CD14-positive monocyte (primary cell): Measurements from ENCODE around the gene CD22. TPM values are rescaled to one million over a fixed set of nuclear protein-coding genes. Genes with fewer than 3 reads are reported as not detected.
"Not testable (repeated sequence)": the region's sequence is repeated elsewhere in the genome, so short reads cannot be mapped to it uniquely, and the experiment has no call there.

ENCODE experiments used
- DNase-seq, 3 donors: peaks; one replicate each; pipeline ENCODE4 v3.0.0-alpha.2; 2011 to 2022
- H2AFZ ChIP-seq: 2 replicates; pipeline ENCODE4 v1.6.0; 2012; ENCODE audit warnings: mild to moderate bottlenecking, low read depth, low read length, inconsistent platforms; ENCODE audit not compliant: insufficient read depth, poor library complexity, severe bottlenecking
- H3K27ac ChIP-seq, 2 donors: 1 replicate in 1 of 2; 2 replicates in 1 of 2; pipeline ENCODE4 v1.5.1; 2012 to 2013; ENCODE audit warnings: low read length in 2 of 2, control low read depth in 1 of 2, inconsistent platforms in 1 of 2, low read depth in 1 of 2, mild to moderate bottlenecking in 1 of 2
- H3K27me3 ChIP-seq, 2 donors: one replicate each; pipeline versions ENCODE4 v1.6.0 to v1.6.1; 2011 to 2013; ENCODE audit warnings: low read length in 2 of 2; ENCODE audit not compliant: control insufficient read depth in 2 of 2, insufficient read depth in 2 of 2
- H3K36me3 ChIP-seq, 2 donors: replicated peaks in 1 of 2; 1 replicate in 1 of 2; 2 replicates in 1 of 2; pipeline versions ENCODE4 v1.5.1 to v1.6.1; 2012 to 2013; ENCODE audit warnings: low read length in 2 of 2, control low read depth in 1 of 2, inconsistent platforms in 1 of 2, mild to moderate bottlenecking in 1 of 2; ENCODE audit not compliant: insufficient read depth in 2 of 2, control insufficient read depth in 1 of 2
- H3K4me1 ChIP-seq, 2 donors: 1 replicate in 1 of 2; 2 replicates in 1 of 2; pipeline versions ENCODE4 v1.5.1 to v1.6.1; 2012 to 2013; ENCODE audit warnings: low read length in 2 of 2, control low read depth in 1 of 2, inconsistent platforms in 1 of 2, mild to moderate bottlenecking in 1 of 2, moderate library complexity in 1 of 2; ENCODE audit not compliant: insufficient read depth in 2 of 2, control insufficient read depth in 1 of 2
- H3K4me2 ChIP-seq: replicated peaks from 2 replicates; pipeline ENCODE3; 2012; ENCODE audit warnings: low read length, moderate library complexity, mild to moderate bottlenecking; ENCODE audit not compliant: poor library complexity, severe bottlenecking; ENCODE audit errors: extremely low read depth
- H3K4me3 ChIP-seq, 3 experiments: fragments of 200-600 bp in 1 of 3; sonication (generic) in 1 of 3; replicated peaks in 1 of 3; 1 replicate in 2 of 3; 2 replicates in 1 of 3; pipeline ENCODE4 v1.5.1; 2011 to 2013; ENCODE audit warnings: low read length in 3 of 3, mild to moderate bottlenecking in 3 of 3, control low read depth in 2 of 3, low read depth in 2 of 3, inconsistent platforms in 1 of 3, moderate library complexity in 1 of 3
- H3K79me2 ChIP-seq: 2 replicates; pipeline ENCODE4 v1.6.0; 2012; ENCODE audit warnings: mild to moderate bottlenecking, control low read depth, inconsistent platforms, low read length, moderate library complexity; ENCODE audit not compliant: insufficient read depth
- H3K9ac ChIP-seq: 2 replicates; pipeline ENCODE4 v1.6.0; 2017; ENCODE audit warnings: low read length, mild to moderate bottlenecking; ENCODE audit not compliant: insufficient read depth, poor library complexity, severe bottlenecking
- H3K9me3 ChIP-seq, 2 donors: replicated peaks in 1 of 2; 1 replicate in 1 of 2; 2 replicates in 1 of 2; pipeline versions ENCODE4 v1.5.1 to v1.6.1; 2012 to 2013; ENCODE audit warnings: low read length in 2 of 2, control low read depth in 1 of 2; ENCODE audit not compliant: control insufficient read depth in 1 of 2, insufficient read depth in 1 of 2
- H4K20me1 ChIP-seq: 2 replicates; pipeline ENCODE4 v1.6.0; 2012; ENCODE audit warnings: mild to moderate bottlenecking, low read length, control low read depth, moderate library complexity; ENCODE audit not compliant: insufficient read depth
- H3K27ac Mint-ChIP-seq, 7 donors: one replicate each; pipeline ENCODE4 v1.8.0; 2020; ENCODE audit warnings: mild to moderate bottlenecking in 7 of 7, mixed read lengths in 7 of 7, moderate library complexity in 6 of 7, inconsistent platforms in 2 of 7
- H3K27me3 Mint-ChIP-seq, 3 donors: one replicate each; pipeline ENCODE4 v1.8.0; 2021 to 2022; ENCODE audit warnings: low read depth in 3 of 3, mild to moderate bottlenecking in 3 of 3, mixed read lengths in 3 of 3, moderate library complexity in 3 of 3, inconsistent platforms in 1 of 3
- H3K36me3 Mint-ChIP-seq, 2 donors: one replicate each; pipeline ENCODE4 v1.8.0; 2020; ENCODE audit warnings: mixed read lengths in 2 of 2, inconsistent platforms in 1 of 2, mild to moderate bottlenecking in 1 of 2
- H3K4me1 Mint-ChIP-seq: one replicate; pipeline ENCODE4 v1.8.0; 2020; ENCODE audit warnings: mild to moderate bottlenecking, mixed read lengths
- H3K4me3 Mint-ChIP-seq, 2 donors: one replicate each; pipeline ENCODE4 v1.8.0; 2020; ENCODE audit warnings: mild to moderate bottlenecking in 2 of 2, mixed read lengths in 2 of 2, moderate library complexity in 1 of 2
- H3K9me3 Mint-ChIP-seq, 7 donors: one replicate each; pipeline ENCODE4 v1.8.0; 2020 to 2022; ENCODE audit warnings: mixed read lengths in 7 of 7, mild to moderate bottlenecking in 6 of 7, moderate library complexity in 6 of 7, inconsistent platforms in 2 of 7
- WGBS: methylation state at CpG from one replicate; pipeline ENCODE4 v1.1.5; 2013; ENCODE audit warnings: missing lambda C conversion rate; ENCODE audit not compliant: insufficient coverage; 5-methylcytosine and 5-hydroxymethylcytosine counted together
- intact Hi-C, 2 donors: fragments of 100-400 bp; cut with micrococcal nuclease; formaldehyde crosslinking; loops; one replicate each; pipeline versions ENCODE4 v1.15.0 to v1.15.1; 2023
- polyA plus RNA-seq, 3 donors: library from polyadenylated mRNA; depleted of rRNA in 1 of 3; unstranded in 2 of 3; stranded (reverse) in 1 of 3; fragments of 300-500 nt in 2 of 3; fragments of >200 nt in 1 of 3; fragmentation: Illumina TruSeq in 2 of 3; gene quantifications; 1 replicate in 2 of 3; 2 replicates in 1 of 3; pipeline ENCODE4 v1.2.3, GENCODE V29; 2012 to 2021
- TF ChIP-seq, protein P1 (sequence below): fragments of 200-600 bp; IDR thresholded peaks from one replicate; pipeline ENCODE4 v1.8.0; 2022; ENCODE audit warnings: antibody characterized with exemption, mild to moderate bottlenecking

The CD22 gene
- polyA plus RNA-seq, 3 donors: 0.24 to 4.8 (median 0.88) TPM

DNA sequence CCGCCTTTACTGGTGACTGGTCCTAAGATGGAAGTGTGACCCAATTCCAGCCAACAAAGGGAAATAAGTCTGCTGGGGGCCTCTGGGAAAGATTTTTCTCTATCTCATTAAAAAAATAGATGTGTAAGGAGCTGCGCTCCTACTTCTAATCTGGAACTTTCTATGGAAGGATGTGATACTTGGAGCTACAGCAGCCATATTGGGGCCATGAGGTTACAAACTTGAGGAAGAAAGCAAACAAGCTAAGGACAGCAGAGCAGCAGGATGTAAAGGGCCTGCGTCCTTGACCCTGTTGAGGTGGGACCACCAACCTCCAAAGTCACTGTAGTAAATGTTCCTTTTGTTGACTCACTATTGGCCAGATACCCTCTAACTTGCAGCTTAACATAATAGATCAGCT, 49.4 kb downstream of the CD22 start:
- peaks cover 0 to 15% (median 4%) of the 10 kb centered on the region in 7 donors for H3K9me3 Mint-ChIP-seq
- TF ChIP-seq, protein P1, sequence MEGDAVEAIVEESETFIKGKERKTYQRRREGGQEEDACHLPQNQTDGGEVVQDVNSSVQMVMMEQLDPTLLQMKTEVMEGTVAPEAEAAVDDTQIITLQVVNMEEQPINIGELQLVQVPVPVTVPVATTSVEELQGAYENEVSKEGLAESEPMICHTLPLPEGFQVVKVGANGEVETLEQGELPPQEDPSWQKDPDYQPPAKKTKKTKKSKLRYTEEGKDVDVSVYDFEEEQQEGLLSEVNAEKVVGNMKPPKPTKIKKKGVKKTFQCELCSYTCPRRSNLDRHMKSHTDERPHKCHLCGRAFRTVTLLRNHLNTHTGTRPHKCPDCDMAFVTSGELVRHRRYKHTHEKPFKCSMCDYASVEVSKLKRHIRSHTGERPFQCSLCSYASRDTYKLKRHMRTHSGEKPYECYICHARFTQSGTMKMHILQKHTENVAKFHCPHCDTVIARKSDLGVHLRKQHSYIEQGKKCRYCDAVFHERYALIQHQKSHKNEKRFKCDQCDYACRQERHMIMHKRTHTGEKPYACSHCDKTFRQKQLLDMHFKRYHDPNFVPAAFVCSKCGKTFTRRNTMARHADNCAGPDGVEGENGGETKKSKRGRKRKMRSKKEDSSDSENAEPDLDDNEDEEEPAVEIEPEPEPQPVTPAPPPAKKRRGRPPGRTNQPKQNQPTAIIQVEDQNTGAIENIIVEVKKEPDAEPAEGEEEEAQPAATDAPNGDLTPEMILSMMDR: no peak
- Histone ChIP-seq H3K4me2 (no peak overlapping the region), H3K36me3 (no peaks in the 10 kb centered on the region), H2AFZ (no peak overlapping the region), H3K27ac (no peak overlapping the region), H3K79me2 (no peaks in the 10 kb centered on the region), H4K20me1 (no peaks in the 10 kb centered on the region), H3K4me3 (no peak overlapping the region), H3K9ac (no peak overlapping the region), H3K9me3 (peaks cover 0 to 3% of the 10 kb centered on the region in 2 donors), H3K27me3 (peaks cover 0 to 2% of the 10 kb centered on the region in 2 donors), H3K4me1 (peaks cover 0 to 13% of the 10 kb centered on the region in 2 donors)
- peaks cover 29% of the 10 kb centered on the region for H3K4me1 Mint-ChIP-seq
- peaks cover 21 to 30% (median 23%) of the 10 kb centered on the region in 3 donors for H3K27me3 Mint-ChIP-seq
- DNase-seq: no peak
- H3K4me3 Mint-ChIP-seq: no peak overlapping the region
- no peaks in the 10 kb centered on the region for H3K36me3 Mint-ChIP-seq
- intact Hi-C loops: no loop called here
- no peak overlapping the region for H3K27ac Mint-ChIP-seq
- no CpG with 5 or more reads among the region's 3 CpGs for WGBS

DNA sequence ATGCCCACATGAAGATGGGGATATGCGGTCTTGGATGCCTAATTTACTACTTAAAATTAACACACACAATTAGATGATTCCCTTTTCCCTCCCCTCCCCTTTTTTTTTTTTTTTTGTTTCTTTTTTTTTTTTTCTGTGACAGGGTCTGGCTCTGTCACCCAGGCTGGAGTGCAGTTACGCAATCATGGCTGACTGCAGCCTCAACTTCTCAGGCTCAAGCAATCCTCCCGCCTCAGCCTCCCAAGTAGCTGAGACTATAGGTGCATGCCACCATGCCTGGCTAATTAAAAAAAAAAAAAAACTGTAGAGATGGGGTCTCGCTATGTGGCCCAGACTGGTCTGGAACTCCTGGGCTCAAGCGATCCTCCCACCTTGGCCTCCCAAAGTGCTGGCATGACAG, 50.6 kb downstream of the CD22 start:
- H3K79me2 ChIP-seq, H3K27ac Mint-ChIP-seq, DNase-seq, H3K4me2 ChIP-seq, H3K9me3 ChIP-seq, H3K36me3 Mint-ChIP-seq, H3K4me3 Mint-ChIP-seq, H3K4me3 ChIP-seq, intact Hi-C loops, H3K27me3 ChIP-seq, H3K9ac ChIP-seq, H2AFZ ChIP-seq, H3K27ac ChIP-seq, H3K36me3 ChIP-seq, H4K20me1 ChIP-seq: not testable (repeated sequence)
- 100% methylated on average over 4 of the region's 5 CpGs for WGBS
- H3K9me3 Mint-ChIP-seq: peaks cover 0 to 20% (median 5%) of the 10 kb centered on the region in 7 donors
- H3K4me1 ChIP-seq: peaks cover 0 to 13% of the 10 kb centered on the region in 2 donors
- peaks cover 17 to 29% (median 20%) of the 10 kb centered on the region in 3 donors for H3K27me3 Mint-ChIP-seq
- H3K4me1 Mint-ChIP-seq: peaks cover 21% of the 10 kb centered on the region
